Measurements from ENCODE around the gene NOXA1.

NOXA1 gene

GRCh38 chr9:137470785-137471184 is 47.6 kb downstream of the NOXA1 start:
- Mint-ChIP-seq H3K36me3 (ENCODE audit: low read depth) (peaks cover 7% of the 10 kb centered on the region), H3K4me3 (peak overlapping the region; percentile 3), H3K9me3 (peaks cover 24% of the 10 kb centered on the region), H3K27me3 (ENCODE audit: low read depth) (peaks cover 15% of the 10 kb centered on the region), H3K27ac (no peak overlapping the region), H3K4me1 (ENCODE audit: low read depth) (peaks cover 8% of the 10 kb centered on the region)
- DNase-seq (ENCODE audit: low spot score) = no peak

GRCh38 chr9:137474271-137474670 is 51.1 kb downstream of the NOXA1 start:
- H3K36me3 Mint-ChIP-seq (ENCODE audit: low read depth) = peaks cover 7% of the 10 kb centered on the region
- H3K4me3 Mint-ChIP-seq = no peak overlapping the region
- no peak for DNase-seq (ENCODE audit: low spot score)
- H3K4me1 Mint-ChIP-seq (ENCODE audit: low read depth) = peaks cover 5% of the 10 kb centered on the region
- H3K27me3 Mint-ChIP-seq (ENCODE audit: low read depth) = peaks cover 8% of the 10 kb centered on the region
- H3K27ac Mint-ChIP-seq = no peak overlapping the region
- peaks cover 31% of the 10 kb centered on the region for H3K9me3 Mint-ChIP-seq

DNA sequence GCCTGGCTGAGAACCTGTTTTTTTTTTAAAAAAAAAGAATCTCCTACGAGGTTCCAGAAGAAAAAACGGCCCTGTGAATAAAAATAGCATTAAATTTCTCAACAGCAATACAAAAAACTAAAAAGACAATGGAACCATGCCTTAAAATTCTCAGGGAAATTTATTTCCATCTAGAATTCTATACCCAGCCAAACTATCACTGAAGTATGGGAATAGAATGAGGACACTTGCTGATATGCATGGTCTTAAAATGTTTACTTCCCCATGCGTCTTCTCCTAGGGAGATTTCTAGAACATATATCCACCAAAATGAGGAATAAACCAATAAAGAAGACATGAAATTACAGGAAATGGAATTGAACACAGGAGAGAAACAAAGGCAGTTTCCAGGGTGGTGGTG is 52.5 kb downstream of the NOXA1 start:
- Mint-ChIP-seq H3K27me3 (ENCODE audit: low read depth) (peaks cover 2% of the 10 kb centered on the region), H3K27ac (no peak overlapping the region), H3K4me3 (no peak overlapping the region), H3K9me3 (peaks cover 31% of the 10 kb centered on the region), H3K4me1 (ENCODE audit: low read depth) (peaks cover 2% of the 10 kb centered on the region), H3K36me3 (ENCODE audit: low read depth) (peaks cover 7% of the 10 kb centered on the region)
- DNase-seq (ENCODE audit: low spot score) = no peak

- peaks cover 2% of the 10 kb centered on the region for H3K4me1 Mint-ChIP-seq (ENCODE audit: low read depth)
- no peak overlapping the region for H3K4me3 Mint-ChIP-seq
- no peak overlapping the region for H3K27ac Mint-ChIP-seq
- DNase-seq (ENCODE audit: low spot score) = no peak
- peaks cover 7% of the 10 kb centered on the region for H3K36me3 Mint-ChIP-seq (ENCODE audit: low read depth)
- peaks cover 27% of the 10 kb centered on the region for H3K9me3 Mint-ChIP-seq
- H3K27me3 Mint-ChIP-seq (ENCODE audit: low read depth) = no peaks in the 10 kb centered on the region
These were observed 53.7 kb downstream of the NOXA1 start for GRCh38 chr9:137476856-137477255.

GRCh38 chr9:137477778-137478612 is 54.8 kb downstream of the NOXA1 start:
- Mint-ChIP-seq H3K27ac (no peak overlapping the region), H3K9me3 (peaks cover 24% of the 10 kb centered on the region), H3K27me3 (ENCODE audit: low read depth) (no peaks in the 10 kb centered on the region), H3K4me3 (no peak overlapping the region), H3K36me3 (ENCODE audit: low read depth) (peaks cover 5% of the 10 kb centered on the region), H3K4me1 (ENCODE audit: low read depth) (peaks cover 7% of the 10 kb centered on the region)
- no peak for DNase-seq (ENCODE audit: low spot score)

DNA sequence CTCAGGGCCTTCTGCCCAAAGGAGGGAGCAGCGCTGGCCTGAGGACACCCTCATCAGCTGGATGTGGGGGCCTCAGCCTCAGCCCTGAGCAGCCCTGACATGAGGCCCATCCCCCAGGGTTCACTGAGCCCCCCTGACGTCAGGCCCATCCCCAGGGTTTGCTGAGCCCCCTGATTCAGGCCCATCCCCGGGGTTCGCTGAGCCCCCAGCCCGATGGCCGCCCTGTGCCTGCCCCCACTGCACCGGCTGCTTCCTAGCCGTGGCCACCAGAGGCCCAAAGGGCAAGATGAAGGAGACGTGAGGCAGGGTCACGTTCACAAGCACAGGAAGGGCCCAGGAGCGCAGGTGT is 55.4 kb downstream of the NOXA1 start:
- no peak overlapping the region for H3K4me3 Mint-ChIP-seq
- no peak for DNase-seq (ENCODE audit: low spot score)
- H3K4me1 Mint-ChIP-seq (ENCODE audit: low read depth) = peaks cover 7% of the 10 kb centered on the region
- H3K36me3 Mint-ChIP-seq (ENCODE audit: low read depth) = peaks cover 1% of the 10 kb centered on the region
- H3K9me3 Mint-ChIP-seq = peaks cover 18% of the 10 kb centered on the region
- no peak overlapping the region for H3K27ac Mint-ChIP-seq
- H3K27me3 Mint-ChIP-seq (ENCODE audit: low read depth) = no peaks in the 10 kb centered on the region

DNA sequence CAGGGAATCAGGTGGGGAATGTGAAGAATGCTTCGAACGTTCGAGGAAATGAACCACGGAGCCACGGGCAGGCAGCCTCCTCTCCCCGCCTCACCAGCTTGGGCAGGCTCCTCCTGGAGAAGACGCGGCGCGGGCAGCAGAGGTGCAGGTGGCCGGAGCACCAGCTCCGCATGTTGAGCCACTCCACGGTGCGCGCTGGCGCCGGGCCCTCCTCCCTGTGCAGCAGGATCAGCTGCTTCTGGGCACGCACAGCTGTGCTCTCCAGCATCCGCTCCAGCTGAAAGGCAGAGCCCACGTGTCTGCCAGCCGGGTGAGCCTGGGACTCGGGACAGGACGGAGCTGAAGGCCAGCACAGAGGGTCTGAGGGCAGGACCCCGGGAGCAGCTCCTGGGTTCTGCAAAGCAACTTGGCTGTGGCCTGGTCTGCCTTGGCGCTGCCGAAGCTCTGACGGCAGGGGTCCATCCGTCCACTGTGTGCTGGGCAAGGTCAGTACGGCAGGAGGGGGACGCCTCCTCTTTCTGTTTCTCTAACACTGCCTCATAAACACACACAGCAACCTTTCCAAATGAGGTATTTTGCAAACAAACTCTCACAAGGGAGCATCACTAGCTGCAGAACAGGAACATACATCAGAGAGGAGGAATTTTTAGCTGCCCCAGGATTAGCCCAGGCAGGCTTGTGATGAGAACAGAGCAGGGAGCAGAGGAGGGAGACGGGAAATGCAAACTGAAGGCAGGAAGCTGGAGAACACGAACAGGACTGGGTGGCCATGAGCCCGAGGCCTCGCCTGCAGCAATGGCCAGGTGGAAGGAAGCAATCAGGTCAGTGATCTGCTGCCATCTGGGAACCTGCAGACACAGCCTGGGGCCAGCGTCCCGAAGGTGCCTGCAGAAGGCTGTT is 56.0 kb downstream of the NOXA1 start:
- Mint-ChIP-seq H3K4me1 (ENCODE audit: low read depth) (peaks cover 7% of the 10 kb centered on the region), H3K36me3 (ENCODE audit: low read depth) (no peaks in the 10 kb centered on the region), H3K27me3 (ENCODE audit: low read depth) (no peaks in the 10 kb centered on the region), H3K9me3 (peaks cover 14% of the 10 kb centered on the region), H3K27ac (no peak overlapping the region), H3K4me3 (no peak overlapping the region)
- no peak for DNase-seq (ENCODE audit: low spot score)

DNA sequence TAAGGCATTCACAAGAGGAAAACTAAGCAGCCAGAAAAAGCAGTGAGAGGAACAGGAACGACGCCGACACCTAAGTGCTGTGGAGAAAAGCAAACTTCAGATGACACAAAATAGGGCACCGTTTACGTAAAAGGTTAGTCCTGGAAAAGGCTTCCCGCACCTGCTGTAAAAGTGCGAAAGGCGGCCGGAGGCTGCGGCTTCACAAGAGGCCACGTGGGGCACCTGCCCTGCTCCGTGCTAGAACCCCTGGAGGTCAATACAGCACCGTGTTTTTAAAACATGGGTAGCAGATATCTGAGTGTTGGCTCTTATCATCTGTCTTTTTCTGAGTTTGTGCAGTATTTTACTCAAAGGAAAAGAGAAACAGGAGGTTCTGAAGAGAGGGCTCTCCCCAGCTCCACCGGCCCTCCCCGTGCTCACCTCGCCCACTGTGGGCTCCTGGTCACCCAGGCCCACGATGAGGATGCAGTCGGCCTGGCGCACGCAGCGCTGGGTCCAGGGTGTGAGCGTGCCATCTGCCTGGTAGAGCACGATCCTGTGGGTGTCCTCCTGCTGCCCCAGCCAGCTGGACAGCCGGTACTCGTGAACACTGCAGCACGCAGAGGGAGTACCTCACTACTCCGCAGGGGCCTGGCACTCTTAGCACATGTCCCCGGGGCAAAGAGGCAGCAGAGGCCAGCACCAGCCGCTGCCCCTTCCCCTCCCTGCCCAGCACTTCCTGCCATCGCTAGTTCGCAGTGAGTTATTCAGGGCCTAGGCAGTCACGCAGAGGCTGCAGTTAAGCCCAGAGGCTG is 56.9 kb downstream of the NOXA1 start:
- DNase-seq (ENCODE audit: low spot score) = no peak
- no peaks in the 10 kb centered on the region for H3K27me3 Mint-ChIP-seq (ENCODE audit: low read depth)
- H3K4me1 Mint-ChIP-seq (ENCODE audit: low read depth) = peaks cover 7% of the 10 kb centered on the region
- H3K36me3 Mint-ChIP-seq (ENCODE audit: low read depth) = no peaks in the 10 kb centered on the region
- H3K27ac Mint-ChIP-seq = no peak overlapping the region
- H3K9me3 Mint-ChIP-seq = peaks cover 11% of the 10 kb centered on the region
- no peak overlapping the region for H3K4me3 Mint-ChIP-seq

DNA sequence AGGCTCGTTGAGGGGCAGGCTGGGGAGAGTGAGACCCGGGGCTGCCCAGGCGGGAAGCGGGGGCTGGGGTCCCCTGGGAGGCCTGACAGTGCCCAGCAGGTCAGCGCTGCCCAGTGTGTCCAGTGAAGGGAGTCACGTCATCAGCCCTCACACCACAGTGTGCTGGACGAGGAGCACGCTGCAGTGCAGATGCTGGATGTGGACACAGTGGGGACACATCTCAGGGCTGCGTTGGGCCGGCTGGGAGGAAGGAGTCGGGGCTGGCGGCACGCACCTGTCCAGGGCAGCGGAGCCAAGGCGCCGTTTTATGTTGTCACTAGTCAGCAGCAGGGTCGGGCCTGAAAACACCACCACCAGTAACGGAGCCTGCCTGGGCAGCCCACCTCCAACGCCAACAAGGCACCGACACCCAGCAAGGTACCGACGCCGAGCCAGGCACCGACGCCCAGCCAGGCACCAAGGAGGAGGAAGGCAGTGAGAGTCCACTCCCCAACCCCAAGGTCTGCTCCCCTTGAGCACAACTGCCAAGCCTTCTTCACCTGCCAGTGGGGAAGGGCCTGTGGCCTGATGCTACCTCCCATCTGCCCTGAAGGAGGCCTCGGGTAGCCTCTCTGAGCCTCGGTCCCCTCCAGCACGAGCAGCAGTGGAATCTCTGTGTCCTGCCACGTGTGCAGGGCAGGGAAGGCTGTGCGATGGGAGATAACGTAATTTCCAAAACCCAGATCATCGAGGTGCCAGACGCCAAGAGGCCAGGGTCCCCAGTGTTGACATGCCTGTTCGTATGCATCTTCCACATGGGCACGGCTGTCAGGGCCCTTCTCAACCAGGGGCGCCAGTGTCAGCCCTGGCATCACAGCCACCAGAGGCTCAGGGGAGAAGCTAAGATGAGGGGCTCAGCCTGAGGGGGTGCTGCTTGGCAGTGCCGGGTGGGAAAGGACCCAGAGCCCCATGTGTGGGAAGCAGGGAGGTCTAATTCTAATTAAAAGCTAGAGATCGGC is 57.8 kb downstream of the NOXA1 start:
- Mint-ChIP-seq H3K27ac (no peak overlapping the region), H3K27me3 (ENCODE audit: low read depth) (no peaks in the 10 kb centered on the region), H3K4me3 (no peak overlapping the region), H3K4me1 (ENCODE audit: low read depth) (peaks cover 7% of the 10 kb centered on the region), H3K36me3 (ENCODE audit: low read depth) (no peaks in the 10 kb centered on the region), H3K9me3 (peaks cover 5% of the 10 kb centered on the region)
- no peak for DNase-seq (ENCODE audit: low spot score)

DNA sequence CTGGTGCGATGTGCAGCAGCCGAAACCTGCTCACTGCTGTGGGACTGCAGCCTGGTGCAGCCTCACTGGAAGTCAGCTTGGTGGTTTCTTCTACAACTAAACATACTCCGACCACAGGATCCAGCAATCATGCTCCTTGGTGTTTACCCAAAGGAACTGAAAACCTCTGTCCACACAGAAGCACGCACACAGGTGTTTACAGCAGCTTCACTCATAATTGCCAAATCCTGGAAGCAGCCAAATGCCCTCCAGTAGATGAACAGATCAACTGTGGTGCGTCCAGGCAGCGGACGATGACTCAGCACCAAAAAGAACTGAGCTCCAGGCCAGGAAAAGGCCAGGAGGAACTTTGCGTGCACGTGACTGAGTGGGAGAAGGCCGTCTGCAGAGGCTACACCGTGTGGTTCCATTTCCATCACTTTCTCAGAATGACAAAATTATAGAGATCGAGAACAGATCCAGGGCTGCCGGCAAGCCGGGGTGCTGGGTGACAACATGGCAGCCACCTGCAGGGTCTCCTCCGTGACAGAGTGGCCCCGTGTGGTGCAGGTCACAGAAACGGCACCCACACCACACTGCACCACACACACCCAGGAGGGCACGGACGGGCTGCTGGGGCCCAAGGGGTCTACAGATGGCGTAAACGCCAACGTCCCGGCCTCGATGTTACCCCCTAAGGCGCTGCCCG is 59.0 kb downstream of the NOXA1 start:
- DNase-seq (ENCODE audit: low spot score) = no peak
- no peak overlapping the region for H3K4me3 Mint-ChIP-seq
- peak overlapping the region; percentile 15 for H3K27ac Mint-ChIP-seq
- H3K36me3 Mint-ChIP-seq (ENCODE audit: low read depth) = no peaks in the 10 kb centered on the region
- H3K4me1 Mint-ChIP-seq (ENCODE audit: low read depth) = peaks cover 7% of the 10 kb centered on the region
- H3K27me3 Mint-ChIP-seq (ENCODE audit: low read depth) = no peaks in the 10 kb centered on the region
- H3K9me3 Mint-ChIP-seq = no peaks in the 10 kb centered on the region

Measured in T-helper 2 cell treated with Interferon-gamma antibody and Interleukin-4, amounts not matched to agents 5 μg/mL and 100 μg/mL, for 36 hours (primary cell).